Measurements from ENCODE around the gene POPDC2.
"Not testable (repeated sequence)": the region's sequence is repeated elsewhere in the genome, so short reads cannot be mapped to it uniquely, and the experiment has no call there.

Gene POPDC2

DNA sequence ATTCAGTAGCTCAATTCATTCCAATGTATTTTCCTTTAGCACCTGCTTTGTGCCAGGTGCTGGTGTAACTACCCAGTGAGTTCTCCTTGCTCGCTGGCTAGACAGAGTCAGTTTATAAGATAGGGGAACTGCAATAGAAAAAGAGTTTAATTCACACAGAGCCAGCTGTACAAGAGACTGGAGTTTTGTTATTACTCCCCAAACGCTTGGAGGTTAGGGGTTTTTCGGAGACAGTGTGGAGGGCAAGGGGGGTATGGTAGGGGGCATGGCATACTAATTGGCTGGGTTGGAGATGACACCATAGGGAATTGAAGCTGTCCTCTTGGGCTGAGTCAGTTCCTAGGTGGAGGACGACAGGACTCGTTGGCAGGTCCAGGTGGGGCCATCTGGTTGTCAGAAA, 37.0 kb upstream of the POPDC2 start:
- no peak overlapping the region for H3K4me3 ChIP-seq (ENCODE audit: low read depth, low read length)
- TF ChIP-seq, protein P1, sequence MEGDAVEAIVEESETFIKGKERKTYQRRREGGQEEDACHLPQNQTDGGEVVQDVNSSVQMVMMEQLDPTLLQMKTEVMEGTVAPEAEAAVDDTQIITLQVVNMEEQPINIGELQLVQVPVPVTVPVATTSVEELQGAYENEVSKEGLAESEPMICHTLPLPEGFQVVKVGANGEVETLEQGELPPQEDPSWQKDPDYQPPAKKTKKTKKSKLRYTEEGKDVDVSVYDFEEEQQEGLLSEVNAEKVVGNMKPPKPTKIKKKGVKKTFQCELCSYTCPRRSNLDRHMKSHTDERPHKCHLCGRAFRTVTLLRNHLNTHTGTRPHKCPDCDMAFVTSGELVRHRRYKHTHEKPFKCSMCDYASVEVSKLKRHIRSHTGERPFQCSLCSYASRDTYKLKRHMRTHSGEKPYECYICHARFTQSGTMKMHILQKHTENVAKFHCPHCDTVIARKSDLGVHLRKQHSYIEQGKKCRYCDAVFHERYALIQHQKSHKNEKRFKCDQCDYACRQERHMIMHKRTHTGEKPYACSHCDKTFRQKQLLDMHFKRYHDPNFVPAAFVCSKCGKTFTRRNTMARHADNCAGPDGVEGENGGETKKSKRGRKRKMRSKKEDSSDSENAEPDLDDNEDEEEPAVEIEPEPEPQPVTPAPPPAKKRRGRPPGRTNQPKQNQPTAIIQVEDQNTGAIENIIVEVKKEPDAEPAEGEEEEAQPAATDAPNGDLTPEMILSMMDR (conservative IDR thresholded peaks at IDR 0.05; ENCODE audit: low read depth, low read length), result no peak
- no peak for DNase-seq (ENCODE audit: low read depth)

DNA sequence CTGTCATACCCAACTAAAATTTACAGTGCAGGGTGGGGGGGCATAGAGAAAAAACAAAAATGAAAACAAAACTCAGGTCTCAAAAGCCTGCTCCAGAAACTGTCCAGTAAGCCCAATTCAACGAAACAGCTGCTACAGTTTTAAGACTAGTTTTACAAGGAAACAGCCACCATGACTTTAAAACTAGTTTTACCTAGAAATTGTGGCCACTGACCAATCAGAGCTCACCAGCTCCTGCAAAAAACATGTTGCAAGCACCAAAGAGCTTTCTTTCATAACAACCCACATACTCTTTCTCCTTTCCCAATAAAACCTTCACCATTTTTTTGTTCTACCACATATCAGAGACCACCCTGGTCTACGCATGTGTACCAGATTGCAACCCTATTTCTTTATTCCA, 35.1 kb upstream of the POPDC2 start:
- H3K4me3 ChIP-seq (ENCODE audit: low read depth, low read length), result no peak overlapping the region
- DNase-seq (ENCODE audit: low read depth), result peak; percentile 31
- TF ChIP-seq, protein P1 (conservative IDR thresholded peaks at IDR 0.05; ENCODE audit: low read depth, low read length), result no peak

DNA sequence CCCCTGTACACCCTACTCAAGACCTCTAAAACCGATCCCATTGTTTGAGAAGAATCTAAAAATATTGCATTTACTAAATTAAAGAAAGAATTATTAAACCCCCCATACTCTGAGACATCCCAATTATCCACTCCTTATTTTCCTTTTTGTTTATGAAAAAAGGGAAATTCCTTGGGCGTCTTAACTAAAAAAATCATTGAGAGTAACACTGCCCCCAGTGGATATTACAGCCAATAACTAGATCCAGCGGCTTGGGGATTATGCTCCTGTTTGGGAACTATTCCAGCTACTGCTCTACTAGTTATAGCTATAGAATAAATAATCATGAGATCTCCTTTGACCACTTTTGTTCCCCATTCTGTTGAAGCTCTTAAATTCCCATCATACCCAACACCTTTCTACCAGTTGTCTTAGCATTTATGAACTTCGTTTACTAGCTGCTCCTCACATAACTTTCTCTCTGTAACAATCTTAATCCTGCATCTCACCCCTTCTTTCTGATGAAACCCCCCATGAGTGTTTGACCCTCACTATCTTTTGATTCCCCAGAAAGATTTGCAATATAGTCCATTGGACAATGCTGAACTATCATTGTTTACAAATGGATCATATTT, 29.8 kb upstream of the POPDC2 start:
- H3K4me3 ChIP-seq (ENCODE audit: low read depth, low read length), result no peak overlapping the region
- DNase-seq (ENCODE audit: low read depth), result peak; percentile 67
- TF ChIP-seq, protein P1 (conservative IDR thresholded peaks at IDR 0.05; ENCODE audit: low read depth, low read length), result peak; percentile 62

DNA sequence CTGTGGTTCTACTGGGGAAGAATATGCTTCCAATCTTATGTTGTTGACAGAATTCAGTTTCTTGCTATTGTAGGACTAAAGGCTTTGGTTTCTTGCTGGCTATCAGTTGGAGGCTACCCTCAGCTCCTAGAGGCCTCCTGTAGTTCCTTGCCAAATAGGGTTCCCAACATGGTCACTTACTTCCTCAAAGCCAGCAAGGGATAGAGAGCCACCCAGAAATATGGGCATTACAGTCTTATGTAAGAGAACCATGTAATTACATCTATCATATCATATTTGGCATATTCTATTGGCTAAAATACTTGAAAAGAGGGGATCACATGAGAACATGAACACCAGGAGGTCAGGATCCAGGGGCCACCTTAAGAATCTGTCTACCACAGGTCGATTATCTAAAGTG, 23.0 kb upstream of the POPDC2 start:
- TF ChIP-seq, protein P1 (conservative IDR thresholded peaks at IDR 0.05; ENCODE audit: low read depth, low read length), result no peak
- DNase-seq (ENCODE audit: low read depth), result no peak
- no peak overlapping the region for H3K4me3 ChIP-seq (ENCODE audit: low read depth, low read length)

DNA sequence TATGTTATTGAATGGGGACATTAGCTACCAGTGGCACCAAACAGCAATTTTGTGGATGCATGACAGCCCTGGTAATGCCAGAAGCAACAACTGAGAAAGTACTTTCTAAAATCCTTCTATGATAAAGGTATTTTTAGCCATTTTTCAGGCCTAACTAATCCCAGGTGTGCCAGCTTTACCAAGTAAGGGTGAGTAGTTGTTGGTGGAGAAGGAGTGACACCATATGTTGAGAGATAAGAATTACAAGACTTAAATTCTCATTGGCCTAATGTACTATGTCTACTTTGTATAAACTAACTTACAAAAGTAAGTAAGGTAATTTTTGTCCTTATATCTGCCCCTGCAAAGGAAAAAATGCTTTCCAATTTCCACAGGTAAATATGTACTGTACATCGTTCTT, 20.9 kb upstream of the POPDC2 start:
- peak; percentile 73 for DNase-seq (ENCODE audit: low read depth)
- TF ChIP-seq, protein P1 (conservative IDR thresholded peaks at IDR 0.05; ENCODE audit: low read depth, low read length), result peak; percentile 49
- H3K4me3 ChIP-seq (ENCODE audit: low read depth, low read length), result no peak overlapping the region

DNA sequence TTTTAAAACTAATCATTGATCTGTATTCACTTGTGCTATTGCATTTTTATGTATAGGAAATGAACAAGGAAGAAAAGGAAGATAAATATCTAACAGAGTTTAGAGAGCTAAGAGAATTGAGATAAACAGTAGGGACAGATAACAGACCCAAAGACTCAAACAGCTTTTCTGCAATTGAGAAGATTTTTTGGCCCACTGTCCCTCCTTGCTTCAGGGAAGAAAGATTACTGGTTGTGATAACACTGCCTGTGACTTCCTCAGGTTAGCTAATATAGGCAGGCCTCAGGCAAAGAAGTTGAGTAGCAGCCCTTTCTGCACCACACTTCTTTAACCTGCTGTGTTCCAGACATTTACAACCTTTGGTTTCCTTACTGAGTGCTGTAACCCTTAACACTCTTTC, 19.5 kb upstream of the POPDC2 start:
- no peak overlapping the region for H3K4me3 ChIP-seq (ENCODE audit: low read depth, low read length)
- DNase-seq (ENCODE audit: low read depth), result no peak
- TF ChIP-seq, protein P1 (conservative IDR thresholded peaks at IDR 0.05; ENCODE audit: low read depth, low read length), result no peak

DNA sequence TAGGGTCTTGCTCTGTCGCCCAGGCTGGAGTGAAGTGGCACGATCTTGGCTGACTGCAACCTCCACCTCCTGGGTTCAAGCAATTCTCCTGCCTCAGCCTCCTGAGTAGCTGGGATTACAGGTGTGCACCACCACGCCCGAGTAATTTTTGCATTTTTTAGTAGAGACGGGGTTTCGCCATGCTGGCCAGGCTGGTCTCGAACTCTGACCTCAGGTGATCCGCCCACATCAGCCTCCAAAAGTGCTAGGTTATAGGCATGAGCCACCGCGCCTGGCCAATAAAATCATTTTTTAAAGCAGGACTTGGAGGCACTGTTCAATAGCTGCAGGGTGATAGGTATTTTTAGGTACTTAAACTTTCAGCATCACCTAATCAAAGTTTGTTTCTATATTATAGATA, 17.8 kb upstream of the POPDC2 start:
- DNase-seq (ENCODE audit: low read depth); H3K4me3 ChIP-seq (ENCODE audit: low read depth, low read length): not testable (repeated sequence)

Measured in choroid plexus epithelial cell (primary cell).